Iris pigment epithelial cell (primary cell): Measurements from ENCODE around the gene ELK3.

Source experiments
- DNase-seq: peaks from one replicate; pipeline ENCODE4 v3.0.0-alpha.2; 2011; ENCODE audit warnings: low read depth

ELK3 gene

DNA sequence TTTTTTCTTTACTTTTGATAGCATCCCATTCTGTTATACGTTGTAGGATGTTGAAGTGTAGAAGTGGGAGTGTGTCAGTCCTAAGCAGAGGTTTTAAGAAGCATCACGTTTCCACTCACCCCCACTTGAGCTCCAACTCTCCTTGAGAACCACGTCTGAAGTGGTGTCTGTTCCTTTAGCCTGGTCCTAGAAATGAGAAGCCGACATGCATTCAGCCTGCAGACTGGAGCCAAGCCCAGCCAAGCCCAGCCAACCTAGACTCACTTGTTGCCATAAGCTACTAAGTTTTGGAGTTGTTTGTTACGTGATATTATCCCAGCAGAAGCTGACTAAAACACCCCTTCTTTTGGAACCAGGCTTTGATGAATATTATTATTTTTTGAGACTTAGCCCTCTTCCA is 4.4 kb upstream of the ELK3 start:
- DNase-seq, result no peak

DNA sequence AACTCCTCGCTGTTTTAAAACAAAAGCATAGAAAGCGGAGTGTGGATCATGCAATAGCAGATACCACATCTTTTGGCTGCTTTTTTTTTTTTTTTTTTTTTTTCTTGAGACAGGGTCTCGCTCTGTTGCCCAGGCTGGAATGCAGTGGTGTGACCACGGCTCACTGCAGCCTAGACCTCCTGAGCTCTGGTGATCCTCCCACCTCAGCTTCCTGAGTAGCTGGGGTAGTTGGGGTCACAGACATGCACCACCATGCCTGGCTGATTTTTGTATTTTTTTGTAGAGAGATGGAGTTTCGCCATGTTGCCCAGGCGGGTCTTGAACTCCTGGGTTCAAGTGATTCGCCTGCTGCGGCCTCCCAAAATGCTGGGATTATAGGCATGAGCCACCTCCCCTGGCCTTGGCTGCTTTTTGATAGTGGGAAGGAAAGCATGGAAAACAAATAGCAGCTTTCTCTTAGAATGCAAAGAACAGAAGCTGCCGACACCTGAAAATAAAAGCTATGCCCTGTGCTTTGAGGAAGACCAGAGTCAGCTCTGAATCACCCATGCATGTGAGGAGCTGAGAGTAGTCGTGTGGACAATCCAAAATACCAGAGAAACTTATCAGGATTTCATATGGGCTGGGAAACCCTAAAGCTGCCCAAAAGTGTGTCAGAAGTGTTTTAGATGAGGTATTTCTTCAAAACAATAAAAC is 3.6 kb upstream of the ELK3 start:
- DNase-seq, result no peak

DNA sequence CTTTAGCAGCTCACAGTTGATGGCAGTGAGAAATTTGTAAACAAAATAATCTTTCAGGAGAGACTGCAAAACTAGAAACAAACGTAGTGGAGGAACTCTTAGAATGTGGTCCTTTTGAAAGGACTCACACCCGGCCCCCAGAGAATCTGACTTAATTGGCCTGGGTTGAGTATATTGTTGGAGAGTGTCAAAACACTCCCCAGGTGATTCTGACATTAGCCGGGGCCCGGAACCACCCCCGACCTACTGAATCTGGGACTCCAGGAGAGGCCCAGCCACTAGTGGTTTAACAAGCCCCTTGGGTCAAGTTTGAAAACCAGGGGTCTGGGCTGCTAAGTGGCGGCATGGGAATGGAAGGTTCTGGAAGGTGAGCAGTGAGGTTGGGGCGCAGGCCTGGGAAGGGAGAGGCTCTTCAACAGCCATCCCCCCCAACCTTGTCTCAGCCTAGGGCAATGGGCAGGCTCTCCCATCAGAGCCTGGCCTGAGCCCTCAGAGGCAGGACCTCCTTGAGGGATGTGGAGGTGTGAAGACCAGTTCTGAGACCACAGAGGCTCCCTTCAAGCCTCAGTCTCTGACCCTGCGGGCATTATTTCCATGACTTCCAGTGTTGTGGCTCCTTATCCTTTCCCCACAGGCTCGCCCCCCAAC is 1.1 kb upstream of the ELK3 start:
- no peak for DNase-seq

- no peak for DNase-seq
These were observed 358 bp downstream of the ELK3 start for GRCh38 chr12:96194576-96194889.

GRCh38 chr12:96194971-96195844 is 1.0 kb downstream of the ELK3 start:
- DNase-seq, result peak; percentile 93

GRCh38 chr12:96195845-96196451 is 1.8 kb downstream of the ELK3 start:
- peak; percentile 72 for DNase-seq

GRCh38 chr12:96196781-96197180 is 2.6 kb downstream of the ELK3 start:
- no peak for DNase-seq

GRCh38 chr12:96197503-96198272 is 3.5 kb downstream of the ELK3 start:
- peak; percentile 95 for DNase-seq

GRCh38 chr12:96198965-96199364 is 4.8 kb downstream of the ELK3 start:
- DNase-seq, result peak; percentile 96

- no peak for DNase-seq
These were observed 5.3 kb downstream of the ELK3 start for GRCh38 chr12:96199464-96199863.

- DNase-seq, result peak; percentile 51
These were observed 7.4 kb downstream of the ELK3 start for GRCh38 chr12:96201272-96202227.

DNA sequence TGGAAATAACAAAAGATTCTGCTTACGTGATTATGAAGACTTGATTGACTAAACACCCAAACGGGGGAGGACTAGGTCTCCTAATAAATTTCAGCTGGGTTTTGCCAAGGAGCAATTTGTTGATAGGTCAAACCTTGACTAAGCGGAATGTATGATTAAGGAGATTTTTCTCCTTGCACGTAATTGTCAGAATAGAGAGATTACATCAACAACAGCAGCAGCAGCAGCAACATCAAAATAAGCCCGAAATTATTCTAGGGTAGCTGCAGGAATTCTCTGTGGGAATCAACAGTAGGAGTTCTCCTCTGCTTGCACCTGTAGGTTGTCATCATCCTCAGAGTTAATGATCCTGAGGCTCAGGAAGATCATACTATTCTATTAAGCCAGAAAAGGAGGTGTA is 10.2 kb downstream of the ELK3 start:
- no peak for DNase-seq

- DNase-seq, result no peak
These were observed 11.7 kb downstream of the ELK3 start for GRCh38 chr12:96205908-96206307.

DNA sequence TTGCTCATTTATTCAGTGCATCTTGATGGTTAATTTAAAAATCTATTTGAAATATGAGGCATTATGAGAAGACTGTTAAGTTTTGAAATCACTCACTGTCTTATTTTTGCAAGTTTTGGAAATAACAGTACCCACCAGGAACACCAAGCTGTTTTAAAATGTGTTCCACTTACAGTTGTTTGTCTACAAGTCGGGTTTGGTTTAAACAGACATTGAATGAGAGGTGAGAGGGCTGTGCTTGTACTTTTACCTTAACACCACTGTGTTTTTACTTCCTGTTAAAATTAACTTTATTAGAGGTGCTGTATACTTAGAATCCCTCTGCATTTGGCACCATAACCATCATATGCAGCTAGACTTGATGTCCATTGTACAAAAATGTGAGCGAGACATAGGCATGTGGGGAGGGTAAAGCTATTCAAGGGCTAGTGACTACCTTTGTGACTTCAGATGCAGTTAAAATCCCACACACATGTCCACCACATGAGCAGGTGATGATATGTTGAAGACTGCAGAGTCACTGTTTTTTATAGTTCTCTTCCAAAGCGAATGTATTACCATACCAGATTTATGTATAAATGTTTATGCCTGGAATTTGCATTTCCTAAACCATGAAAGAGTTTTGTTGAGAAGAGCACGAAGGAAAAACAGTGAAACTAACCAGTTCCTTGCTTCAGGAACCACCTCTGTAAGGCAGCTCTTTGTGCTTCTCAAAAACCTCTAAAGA is 12.9 kb downstream of the ELK3 start:
- no peak for DNase-seq

GRCh38 chr12:96208346-96208745 is 14.2 kb downstream of the ELK3 start:
- peak; percentile 86 for DNase-seq

- DNase-seq, result no peak
These were observed 14.8 kb downstream of the ELK3 start for GRCh38 chr12:96208801-96209549.

DNA sequence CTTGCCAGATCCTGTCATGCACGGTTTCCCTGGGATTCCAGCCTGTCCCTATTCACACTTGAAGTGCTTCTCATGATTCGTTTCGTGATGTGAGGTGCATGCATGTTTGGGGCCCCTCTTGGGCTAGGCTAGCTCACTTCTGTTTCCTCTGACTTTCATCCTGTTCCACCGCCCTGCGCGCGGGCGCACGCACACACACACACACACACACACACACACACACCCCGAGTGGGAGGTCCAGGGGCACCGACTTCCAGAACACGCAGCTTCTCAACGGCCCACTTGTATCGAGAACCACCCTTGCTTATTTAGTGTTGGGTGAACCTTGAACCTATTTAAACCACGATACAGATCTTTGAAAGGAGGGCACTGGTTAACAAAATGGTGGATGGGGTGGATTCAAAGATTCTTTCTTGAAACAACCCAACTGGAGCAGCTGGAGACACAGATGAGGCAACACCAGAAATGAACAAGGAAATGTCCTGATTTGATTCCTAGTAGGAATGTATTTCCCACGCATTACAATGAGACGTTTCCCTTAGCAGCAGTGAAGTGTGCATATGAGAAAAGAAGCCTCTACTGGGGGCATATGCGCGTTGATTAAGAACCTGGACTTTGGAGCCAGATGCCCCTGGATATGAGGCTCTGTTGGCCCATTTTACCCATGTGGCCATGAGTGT is 16.3 kb downstream of the ELK3 start:
- DNase-seq, result no peak

DNA sequence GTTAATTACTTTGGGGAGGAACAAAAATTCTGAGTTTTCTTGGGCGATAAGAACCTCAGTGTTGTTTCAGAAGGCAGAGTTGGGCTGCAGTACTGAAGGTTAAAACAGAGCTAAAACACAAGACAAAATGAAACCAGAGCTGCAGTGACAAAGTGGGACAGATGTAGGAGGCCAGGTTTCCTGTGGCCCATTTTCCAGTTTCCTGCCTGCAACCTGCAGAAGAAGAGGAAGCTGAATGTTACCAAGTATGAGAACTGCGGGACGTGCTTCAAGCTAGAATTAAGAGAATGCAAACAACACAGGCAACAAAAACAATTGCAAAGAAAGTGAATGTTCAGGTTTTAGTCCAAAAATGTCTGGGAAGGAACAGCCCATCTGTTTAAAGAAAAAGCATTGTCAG is 17.8 kb downstream of the ELK3 start:
- no peak for DNase-seq
